ENCODE results near the gene WWP2.
A peak's percentile ranks its signal among the peaks of the same experiment; 100 is the strongest.
"Not testable (repeated sequence)": the region's sequence is repeated elsewhere in the genome, so short reads cannot be mapped to it uniquely, and the experiment has no call there.

The WWP2 gene

GRCh38 chr16:69951672-69952031 is 189.5 kb downstream of the WWP2 start:
- H3K9me3 ChIP-seq (ENCODE audit: insufficient read depth, low read depth, low read length); H3K4me3 ChIP-seq (ENCODE audit: low read length); H3K27me3 ChIP-seq (ENCODE audit: insufficient read depth, low read length); H3K27ac ChIP-seq (ENCODE audit: low read length); H3K36me3 ChIP-seq (ENCODE audit: insufficient read depth, low read depth, low read length); H3K4me1 ChIP-seq (ENCODE audit: insufficient read depth, low read length); H3K9ac ChIP-seq (ENCODE audit: low read depth, low read length): not testable (repeated sequence)

- H3K4me3 ChIP-seq (ENCODE audit: low read length); H3K27ac ChIP-seq (ENCODE audit: low read length); H3K4me1 ChIP-seq (ENCODE audit: insufficient read depth, low read length); H3K9me3 ChIP-seq (ENCODE audit: insufficient read depth, low read depth, low read length); H3K36me3 ChIP-seq (ENCODE audit: insufficient read depth, low read depth, low read length); H3K27me3 ChIP-seq (ENCODE audit: insufficient read depth, low read length); H3K9ac ChIP-seq (ENCODE audit: low read depth, low read length): not testable (repeated sequence)
These were observed 190.0 kb downstream of the WWP2 start for GRCh38 chr16:69952116-69952515.

GRCh38 chr16:69952572-69953355 is 190.6 kb downstream of the WWP2 start:
- H3K27me3 ChIP-seq (ENCODE audit: insufficient read depth, low read length); H3K36me3 ChIP-seq (ENCODE audit: insufficient read depth, low read depth, low read length); H3K4me3 ChIP-seq (ENCODE audit: low read length); H3K9me3 ChIP-seq (ENCODE audit: insufficient read depth, low read depth, low read length); H3K27ac ChIP-seq (ENCODE audit: low read length); H3K4me1 ChIP-seq (ENCODE audit: insufficient read depth, low read length); H3K9ac ChIP-seq (ENCODE audit: low read depth, low read length): not testable (repeated sequence)

- H3K27ac ChIP-seq (ENCODE audit: low read length); H3K4me1 ChIP-seq (ENCODE audit: insufficient read depth, low read length); H3K27me3 ChIP-seq (ENCODE audit: insufficient read depth, low read length); H3K36me3 ChIP-seq (ENCODE audit: insufficient read depth, low read depth, low read length); H3K4me3 ChIP-seq (ENCODE audit: low read length); H3K9ac ChIP-seq (ENCODE audit: low read depth, low read length); H3K9me3 ChIP-seq (ENCODE audit: insufficient read depth, low read depth, low read length): not testable (repeated sequence)
These were observed 192.1 kb downstream of the WWP2 start for GRCh38 chr16:69954241-69954640.

GRCh38 chr16:69963312-69963711 is 201.2 kb downstream of the WWP2 start:
- H3K9ac ChIP-seq (ENCODE audit: low read depth, low read length); H3K36me3 ChIP-seq (ENCODE audit: insufficient read depth, low read depth, low read length): not testable (repeated sequence)

GRCh38 chr16:69964960-69965660 is 203.0 kb downstream of the WWP2 start:
- not testable (repeated sequence) for H3K36me3 ChIP-seq (ENCODE audit: insufficient read depth, low read depth, low read length); H3K27me3 ChIP-seq (ENCODE audit: insufficient read depth, low read length); H3K27ac ChIP-seq (ENCODE audit: low read length); H3K4me1 ChIP-seq (ENCODE audit: insufficient read depth, low read length); H3K9me3 ChIP-seq (ENCODE audit: insufficient read depth, low read depth, low read length); H3K9ac ChIP-seq (ENCODE audit: low read depth, low read length)
- peak overlapping the region; percentile 33; the same call in 1 of the 2 replicates for H3K4me3 ChIP-seq (ENCODE audit: low read length)

More at GRCh38 chr16:69963312-69963711, 201.2 kb downstream of the WWP2 start:
- not testable (repeated sequence) for H3K4me3 ChIP-seq (ENCODE audit: low read length); H3K27me3 ChIP-seq (ENCODE audit: insufficient read depth, low read length); H3K4me1 ChIP-seq (ENCODE audit: insufficient read depth, low read length); H3K27ac ChIP-seq (ENCODE audit: low read length); H3K9me3 ChIP-seq (ENCODE audit: insufficient read depth, low read depth, low read length)

- not testable (repeated sequence) for H3K9ac ChIP-seq (ENCODE audit: low read depth, low read length); H3K4me1 ChIP-seq (ENCODE audit: insufficient read depth, low read length); H3K9me3 ChIP-seq (ENCODE audit: insufficient read depth, low read depth, low read length); H3K27me3 ChIP-seq (ENCODE audit: insufficient read depth, low read length); H3K36me3 ChIP-seq (ENCODE audit: insufficient read depth, low read depth, low read length); H3K27ac ChIP-seq (ENCODE audit: low read length)
- H3K4me3 ChIP-seq (ENCODE audit: low read length) = peak overlapping the region; percentile 35; the same call in 1 of the 2 replicates
These were observed 203.5 kb downstream of the WWP2 start for GRCh38 chr16:69965661-69966054.

GRCh38 chr16:69967688-69968087 is 205.6 kb downstream of the WWP2 start:
- not testable (repeated sequence) for H3K4me1 ChIP-seq (ENCODE audit: insufficient read depth, low read length); H3K9me3 ChIP-seq (ENCODE audit: insufficient read depth, low read depth, low read length); H3K27me3 ChIP-seq (ENCODE audit: insufficient read depth, low read length); H3K9ac ChIP-seq (ENCODE audit: low read depth, low read length); H3K4me3 ChIP-seq (ENCODE audit: low read length); H3K36me3 ChIP-seq (ENCODE audit: insufficient read depth, low read depth, low read length); H3K27ac ChIP-seq (ENCODE audit: low read length)

- H3K9ac ChIP-seq (ENCODE audit: low read depth, low read length); H3K4me1 ChIP-seq (ENCODE audit: insufficient read depth, low read length): not testable (repeated sequence)
These were observed 206.0 kb downstream of the WWP2 start for GRCh38 chr16:69968125-69968524.

GRCh38 chr16:69969657-69970056 is 207.5 kb downstream of the WWP2 start:
- not testable (repeated sequence) for H3K9me3 ChIP-seq (ENCODE audit: insufficient read depth, low read depth, low read length); H3K4me1 ChIP-seq (ENCODE audit: insufficient read depth, low read length); H3K27ac ChIP-seq (ENCODE audit: low read length); H3K9ac ChIP-seq (ENCODE audit: low read depth, low read length); H3K36me3 ChIP-seq (ENCODE audit: insufficient read depth, low read depth, low read length); H3K27me3 ChIP-seq (ENCODE audit: insufficient read depth, low read length); H3K4me3 ChIP-seq (ENCODE audit: low read length)

More at GRCh38 chr16:69968125-69968524, 206.0 kb downstream of the WWP2 start:
- H3K27ac ChIP-seq (ENCODE audit: low read length); H3K4me3 ChIP-seq (ENCODE audit: low read length); H3K9me3 ChIP-seq (ENCODE audit: insufficient read depth, low read depth, low read length); H3K27me3 ChIP-seq (ENCODE audit: insufficient read depth, low read length); H3K36me3 ChIP-seq (ENCODE audit: insufficient read depth, low read depth, low read length): not testable (repeated sequence)

GRCh38 chr16:69972120-69972519 is 210.0 kb downstream of the WWP2 start:
- not testable (repeated sequence) for H3K4me1 ChIP-seq (ENCODE audit: insufficient read depth, low read length); H3K9me3 ChIP-seq (ENCODE audit: insufficient read depth, low read depth, low read length); H3K27ac ChIP-seq (ENCODE audit: low read length); H3K36me3 ChIP-seq (ENCODE audit: insufficient read depth, low read depth, low read length); H3K9ac ChIP-seq (ENCODE audit: low read depth, low read length); H3K27me3 ChIP-seq (ENCODE audit: insufficient read depth, low read length); H3K4me3 ChIP-seq (ENCODE audit: low read length)

- not testable (repeated sequence) for H3K27ac ChIP-seq (ENCODE audit: low read length); H3K36me3 ChIP-seq (ENCODE audit: insufficient read depth, low read depth, low read length); H3K9ac ChIP-seq (ENCODE audit: low read depth, low read length); H3K4me1 ChIP-seq (ENCODE audit: insufficient read depth, low read length); H3K9me3 ChIP-seq (ENCODE audit: insufficient read depth, low read depth, low read length); H3K4me3 ChIP-seq (ENCODE audit: low read length); H3K27me3 ChIP-seq (ENCODE audit: insufficient read depth, low read length)
These were observed 210.8 kb downstream of the WWP2 start for GRCh38 chr16:69972935-69973334.
